ENCODE measurements around the gene APLP2. TPM values are rescaled to one million over a fixed set of nuclear protein-coding genes. Genes with fewer than 3 reads are reported as not detected.
A peak's percentile ranks its signal among the peaks of the same experiment; 100 is the strongest.

The APLP2 gene
- polyA plus RNA-seq, 4 donors, result 72.7 to 482 (median 138) TPM

DNA sequence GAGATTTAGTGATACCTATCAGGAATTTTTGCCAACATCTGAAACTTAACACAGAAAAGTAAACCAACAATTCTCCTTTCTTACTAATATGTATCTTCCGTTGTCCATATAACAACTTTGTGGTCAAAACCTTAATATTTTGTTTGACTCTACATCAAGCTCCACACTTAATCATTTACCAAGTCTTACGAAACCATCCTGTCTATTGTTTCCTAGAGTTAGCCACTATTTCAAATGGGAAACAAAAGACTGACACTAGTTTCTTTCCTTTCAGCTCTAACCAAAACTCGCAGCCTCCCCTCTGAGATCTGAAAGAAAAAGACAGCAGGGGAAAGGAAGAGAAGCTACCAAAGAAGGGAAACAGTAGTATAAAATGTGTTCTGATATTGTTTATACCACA lies 40.6 kb upstream of the APLP2 start:
- FAIRE-seq (no peak), DNase-seq (peak in 1 of 2 donors; percentile 22)
- Histone ChIP-seq H3K4me3 (ENCODE audit: low read depth in 1 of 3, low read length in 3 of 3) (no peak overlapping the region), H3K27me3 (ENCODE audit: control insufficient read depth in 3 of 3, insufficient read depth in 3 of 3, low read length in 3 of 3) (no peaks in the 10 kb centered on the region), H3K27ac (ENCODE audit: low read depth in 1 of 3, low read length in 2 of 3) (no peak overlapping the region), H3K4me1 (ENCODE audit: control insufficient read depth in 3 of 3, insufficient read depth in 2 of 3, low read depth in 1 of 3, low read length in 2 of 3) (no peaks in the 10 kb centered on the region), H3K36me3 (ENCODE audit: control insufficient read depth in 3 of 3, insufficient read depth in 2 of 3, low read depth in 1 of 3, low read length in 3 of 3) (no peaks in the 10 kb centered on the region), H3K9me3 (ENCODE audit: control insufficient read depth in 2 of 2, insufficient read depth in 1 of 2, low read depth in 1 of 2, low read length in 1 of 2) (no peaks in the 10 kb centered on the region)
- 66 to 78% (median 77%) methylated on average over 3 of the region's 3 CpGs for WGBS, 3 donors

DNA sequence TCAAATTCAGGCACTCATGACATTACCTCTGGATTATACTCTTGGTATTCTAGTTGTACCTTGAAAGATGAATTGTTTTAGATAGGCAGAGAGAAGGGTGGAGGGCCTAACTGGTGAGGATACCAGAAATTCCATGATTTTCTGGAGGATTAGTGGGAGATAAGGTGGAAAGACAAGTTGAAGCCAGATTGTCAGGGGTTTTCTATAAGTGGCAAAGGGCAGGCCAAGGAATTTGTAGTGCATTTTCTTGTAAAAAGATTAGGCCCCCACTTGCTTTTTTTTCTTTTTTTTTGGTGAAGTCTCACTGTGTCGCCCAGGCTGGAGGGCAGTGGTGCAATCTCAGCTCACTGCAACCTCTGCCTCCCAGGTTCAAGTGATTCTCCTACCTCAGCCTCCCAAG lies 38.6 kb upstream of the APLP2 start:
- Histone ChIP-seq H3K27me3 (ENCODE audit: control insufficient read depth in 3 of 3, insufficient read depth in 3 of 3, low read length in 3 of 3) (no peaks in the 10 kb centered on the region), H3K4me1 (ENCODE audit: control insufficient read depth in 3 of 3, insufficient read depth in 2 of 3, low read depth in 1 of 3, low read length in 2 of 3) (no peaks in the 10 kb centered on the region), H3K4me3 (ENCODE audit: low read depth in 1 of 3, low read length in 3 of 3) (no peak overlapping the region), H3K9me3 (ENCODE audit: control insufficient read depth in 2 of 2, insufficient read depth in 1 of 2, low read depth in 1 of 2, low read length in 1 of 2) (no peaks in the 10 kb centered on the region), H3K36me3 (ENCODE audit: control insufficient read depth in 3 of 3, insufficient read depth in 2 of 3, low read depth in 1 of 3, low read length in 3 of 3) (no peaks in the 10 kb centered on the region), H3K27ac (ENCODE audit: low read depth in 1 of 3, low read length in 2 of 3) (no peak overlapping the region)
- WGBS, 3 donors, result 80 to 94% (median 90%) methylated on average over 1 of the region's 1 CpG
- DNase-seq (no peak), FAIRE-seq (no peak)

DNA sequence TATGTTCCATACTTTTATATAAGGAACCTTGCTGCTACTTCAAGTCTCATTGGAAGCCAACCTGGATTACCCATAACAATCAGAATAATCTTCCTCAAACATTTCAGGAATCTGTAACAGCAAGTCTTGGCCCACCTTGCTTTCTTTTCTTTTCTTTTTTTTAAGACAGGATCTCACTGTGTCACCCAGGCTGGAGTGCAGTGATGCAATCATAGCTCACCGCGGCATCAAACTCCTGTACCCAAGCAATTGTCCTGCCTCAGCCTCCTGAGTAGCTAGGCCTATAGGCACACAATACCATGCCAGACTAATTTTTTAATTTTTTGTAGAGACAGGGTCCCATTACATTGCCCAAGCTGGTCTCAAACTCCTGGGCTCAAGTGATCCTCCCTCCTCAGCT lies 37.7 kb upstream of the APLP2 start:
- Histone ChIP-seq H3K4me3 (ENCODE audit: low read depth in 1 of 3, low read length in 3 of 3) (no peak overlapping the region), H3K4me1 (ENCODE audit: control insufficient read depth in 3 of 3, insufficient read depth in 2 of 3, low read depth in 1 of 3, low read length in 2 of 3) (no peaks in the 10 kb centered on the region), H3K9me3 (ENCODE audit: control insufficient read depth in 2 of 2, insufficient read depth in 1 of 2, low read depth in 1 of 2, low read length in 1 of 2) (no peaks in the 10 kb centered on the region), H3K27ac (ENCODE audit: low read depth in 1 of 3, low read length in 2 of 3) (no peak overlapping the region), H3K36me3 (ENCODE audit: control insufficient read depth in 3 of 3, insufficient read depth in 2 of 3, low read depth in 1 of 3, low read length in 3 of 3) (no peaks in the 10 kb centered on the region), H3K27me3 (ENCODE audit: control insufficient read depth in 3 of 3, insufficient read depth in 3 of 3, low read length in 3 of 3) (no peaks in the 10 kb centered on the region)
- 91 to 94% (median 94%) methylated on average over 2 of the region's 2 CpGs for WGBS, 3 donors
- DNase-seq, result no peak
- FAIRE-seq, result no peak

DNA sequence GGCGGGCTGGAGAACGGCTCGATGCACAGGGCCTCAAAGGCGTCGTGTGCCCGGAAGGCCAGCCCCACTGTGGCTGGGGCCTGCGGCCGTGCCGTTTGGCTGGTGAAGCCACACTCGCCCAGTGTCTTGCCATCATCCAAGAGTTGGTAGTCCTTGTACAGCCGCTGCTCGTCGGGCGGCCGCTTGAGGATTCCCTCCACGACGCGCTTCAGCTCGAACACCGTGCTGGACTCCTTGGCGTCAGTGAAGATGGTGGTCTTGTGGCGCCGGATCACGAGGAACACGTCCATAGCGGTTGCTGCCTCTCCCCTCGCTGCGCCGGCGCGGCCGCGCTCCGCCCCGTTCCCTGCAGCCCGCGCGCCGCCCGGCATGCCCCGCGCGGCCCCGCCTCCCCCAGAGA lies 36.8 kb upstream of the APLP2 start:
- 91 to 94% (median 93%) methylated on average over 44 of the region's 44 CpGs for WGBS, 3 donors
- H3K27me3 ChIP-seq (ENCODE audit: control insufficient read depth in 3 of 3, insufficient read depth in 3 of 3, low read length in 3 of 3), result no peaks in the 10 kb centered on the region
- no peaks in the 10 kb centered on the region for H3K9me3 ChIP-seq (ENCODE audit: control insufficient read depth in 2 of 2, insufficient read depth in 1 of 2, low read depth in 1 of 2, low read length in 1 of 2)
- DNase-seq (no peak), FAIRE-seq (no peak)
- no peak overlapping the region for H3K27ac ChIP-seq (ENCODE audit: low read depth in 1 of 3, low read length in 2 of 3)
- no peak overlapping the region for H3K4me3 ChIP-seq (ENCODE audit: low read depth in 1 of 3, low read length in 3 of 3)
- no peaks in the 10 kb centered on the region for H3K36me3 ChIP-seq (ENCODE audit: control insufficient read depth in 3 of 3, insufficient read depth in 2 of 3, low read depth in 1 of 3, low read length in 3 of 3)
- no peaks in the 10 kb centered on the region for H3K4me1 ChIP-seq (ENCODE audit: control insufficient read depth in 3 of 3, insufficient read depth in 2 of 3, low read depth in 1 of 3, low read length in 2 of 3)

DNA sequence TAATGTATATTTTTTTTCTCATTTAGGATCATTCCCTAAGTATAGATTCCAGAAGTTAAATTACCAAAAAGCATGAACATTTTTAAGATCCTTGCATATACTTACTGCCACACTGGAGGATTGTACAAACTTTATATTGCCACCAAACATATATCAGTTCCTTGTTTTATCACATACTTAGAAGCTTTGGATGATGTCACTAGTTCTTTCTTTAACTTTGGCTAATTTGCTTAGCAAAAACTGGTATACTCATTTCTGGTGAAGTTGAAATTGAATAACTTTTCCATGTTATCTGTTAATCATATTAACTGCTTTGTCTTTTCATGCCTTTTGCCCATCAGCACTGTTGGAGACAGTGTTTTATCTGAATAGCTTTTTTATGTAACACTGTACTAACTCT lies 35.5 kb upstream of the APLP2 start:
- Histone ChIP-seq H3K27me3 (ENCODE audit: control insufficient read depth in 3 of 3, insufficient read depth in 3 of 3, low read length in 3 of 3) (no peaks in the 10 kb centered on the region), H3K9me3 (ENCODE audit: control insufficient read depth in 2 of 2, insufficient read depth in 1 of 2, low read depth in 1 of 2, low read length in 1 of 2) (no peaks in the 10 kb centered on the region), H3K4me3 (ENCODE audit: low read depth in 1 of 3, low read length in 3 of 3) (no peak overlapping the region), H3K36me3 (ENCODE audit: control insufficient read depth in 3 of 3, insufficient read depth in 2 of 3, low read depth in 1 of 3, low read length in 3 of 3) (no peaks in the 10 kb centered on the region), H3K4me1 (ENCODE audit: control insufficient read depth in 3 of 3, insufficient read depth in 2 of 3, low read depth in 1 of 3, low read length in 2 of 3) (no peaks in the 10 kb centered on the region), H3K27ac (ENCODE audit: low read depth in 1 of 3, low read length in 2 of 3) (no peak overlapping the region)
- DNase-seq, result no peak
- no peak for FAIRE-seq

DNA sequence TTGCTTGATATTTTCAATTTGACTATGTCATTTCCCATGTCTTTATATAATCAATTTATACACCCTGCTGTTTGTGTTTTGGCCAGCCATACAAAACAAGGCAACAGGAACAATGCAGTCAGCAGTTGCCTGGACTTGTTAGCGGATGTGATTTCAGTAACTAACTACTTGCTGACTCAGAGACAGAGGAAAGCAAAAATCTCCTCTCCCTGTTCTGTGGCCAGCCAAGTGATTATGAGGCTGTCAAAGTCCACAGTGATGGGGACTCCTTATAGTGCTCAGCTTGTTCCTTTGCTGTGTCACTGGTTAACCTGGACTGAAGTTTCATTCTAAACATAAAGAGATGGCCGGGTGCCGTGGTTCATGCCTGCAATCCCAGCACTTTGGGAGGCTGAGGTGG lies 32.6 kb upstream of the APLP2 start:
- no peaks in the 10 kb centered on the region for H3K27me3 ChIP-seq (ENCODE audit: control insufficient read depth in 3 of 3, insufficient read depth in 3 of 3, low read length in 3 of 3)
- H3K27ac ChIP-seq (ENCODE audit: low read depth in 1 of 3, low read length in 2 of 3), result peak overlapping the region in 1 of 3 donors; percentile 25
- H3K4me3 ChIP-seq (ENCODE audit: low read depth in 1 of 3, low read length in 3 of 3), result no peak overlapping the region
- 10 to 57% (median 29%) methylated on average over 3 of the region's 3 CpGs for WGBS, 3 donors
- DNase-seq, result peak; percentile 86 to 96
- no peaks in the 10 kb centered on the region for H3K9me3 ChIP-seq (ENCODE audit: control insufficient read depth in 2 of 2, insufficient read depth in 1 of 2, low read depth in 1 of 2, low read length in 1 of 2)
- H3K36me3 ChIP-seq (ENCODE audit: control insufficient read depth in 3 of 3, insufficient read depth in 2 of 3, low read depth in 1 of 3, low read length in 3 of 3), result no peaks in the 10 kb centered on the region
- H3K4me1 ChIP-seq (ENCODE audit: control insufficient read depth in 3 of 3, insufficient read depth in 2 of 3, low read depth in 1 of 3, low read length in 2 of 3), result no peaks in the 10 kb centered on the region
- FAIRE-seq, result no peak

DNA sequence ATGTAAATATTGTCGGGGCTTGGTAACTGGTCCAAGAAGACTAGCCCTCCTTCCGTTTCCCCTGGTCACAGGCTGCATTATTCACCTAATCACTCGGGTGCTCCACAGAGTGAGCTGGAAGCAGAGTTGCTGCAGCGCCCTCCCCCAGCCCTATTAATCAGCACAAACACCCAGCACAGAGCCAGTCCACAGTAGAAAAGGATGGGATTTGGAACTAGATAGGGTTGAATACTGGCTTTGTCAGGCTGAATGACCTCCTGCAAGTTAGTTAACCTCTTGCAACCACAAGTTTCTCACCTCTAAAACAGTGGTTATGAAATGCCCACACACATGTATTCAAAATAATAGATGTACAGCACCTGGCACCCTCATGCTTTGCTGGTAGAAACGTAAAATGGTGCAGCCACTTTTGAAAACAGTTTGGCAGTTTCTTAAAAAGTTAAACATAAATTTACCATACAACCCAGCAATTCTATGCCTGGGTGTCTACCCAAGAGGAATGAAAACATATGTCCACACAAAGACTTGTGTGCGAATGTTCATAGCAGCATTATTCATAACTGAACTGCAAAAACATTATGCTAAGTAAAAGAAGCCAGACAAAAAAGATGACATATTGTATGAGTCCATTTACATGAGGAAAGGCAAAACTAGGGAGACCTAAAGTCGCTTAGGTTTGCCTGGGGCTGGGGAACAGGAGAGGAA lies 31.7 kb upstream of the APLP2 start:
- no peaks in the 10 kb centered on the region for H3K27me3 ChIP-seq (ENCODE audit: control insufficient read depth in 3 of 3, insufficient read depth in 3 of 3, low read length in 3 of 3)
- FAIRE-seq (no peak), DNase-seq (no peak)
- 54 to 69% (median 57%) methylated on average over 7 of the region's 7 CpGs for WGBS, 3 donors
- no peaks in the 10 kb centered on the region for H3K4me1 ChIP-seq (ENCODE audit: control insufficient read depth in 3 of 3, insufficient read depth in 2 of 3, low read depth in 1 of 3, low read length in 2 of 3)
- H3K36me3 ChIP-seq (ENCODE audit: control insufficient read depth in 3 of 3, insufficient read depth in 2 of 3, low read depth in 1 of 3, low read length in 3 of 3), result no peaks in the 10 kb centered on the region
- H3K27ac ChIP-seq (ENCODE audit: low read depth in 1 of 3, low read length in 2 of 3), result no peak overlapping the region
- no peak overlapping the region for H3K4me3 ChIP-seq (ENCODE audit: low read depth in 1 of 3, low read length in 3 of 3)
- no peaks in the 10 kb centered on the region for H3K9me3 ChIP-seq (ENCODE audit: control insufficient read depth in 2 of 2, insufficient read depth in 1 of 2, low read depth in 1 of 2, low read length in 1 of 2)

DNA sequence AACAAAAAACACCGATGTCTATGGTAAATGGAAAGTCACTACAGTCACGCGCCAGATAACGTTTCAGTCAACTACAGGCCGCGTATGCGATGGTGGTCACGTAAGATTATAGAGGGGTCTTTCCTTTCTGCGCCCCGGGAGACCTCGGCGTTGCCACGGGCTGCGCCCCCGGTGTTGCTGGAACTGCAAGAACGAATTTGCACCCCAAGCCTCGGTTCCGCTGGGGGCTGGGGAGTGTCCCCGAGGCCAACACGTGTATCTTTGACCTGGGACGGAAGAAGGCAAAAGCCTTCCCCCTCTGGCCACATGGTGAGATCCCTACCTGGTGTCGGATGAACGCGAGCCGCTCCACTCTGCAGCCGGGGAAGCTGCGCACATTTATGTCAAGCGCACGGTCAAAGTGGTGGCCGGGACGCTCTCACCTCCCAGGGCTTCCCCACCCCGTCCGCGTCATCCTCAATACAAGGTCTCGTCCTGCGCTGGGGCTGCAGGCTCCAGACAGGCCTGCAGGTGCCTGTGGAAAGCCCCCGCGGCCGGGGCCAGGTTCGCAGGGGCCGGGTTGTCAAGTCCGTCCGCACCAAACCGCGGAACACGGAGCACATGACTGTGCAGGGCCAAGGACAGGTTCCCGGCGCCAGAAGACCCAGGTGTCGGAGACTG lies 29.3 kb upstream of the APLP2 start:
- WGBS, 3 donors, result 93 to 95% (median 94%) methylated on average over 47 to 49 of the region's 49 CpGs
- H3K27me3 ChIP-seq (ENCODE audit: control insufficient read depth in 3 of 3, insufficient read depth in 3 of 3, low read length in 3 of 3), result no peaks in the 10 kb centered on the region
- no peaks in the 10 kb centered on the region for H3K36me3 ChIP-seq (ENCODE audit: control insufficient read depth in 3 of 3, insufficient read depth in 2 of 3, low read depth in 1 of 3, low read length in 3 of 3)
- H3K4me1 ChIP-seq (ENCODE audit: control insufficient read depth in 3 of 3, insufficient read depth in 2 of 3, low read depth in 1 of 3, low read length in 2 of 3), result no peaks in the 10 kb centered on the region
- no peak overlapping the region for H3K4me3 ChIP-seq (ENCODE audit: low read depth in 1 of 3, low read length in 3 of 3)
- FAIRE-seq (no peak), DNase-seq (no peak)
- H3K9me3 ChIP-seq (ENCODE audit: control insufficient read depth in 2 of 2, insufficient read depth in 1 of 2, low read depth in 1 of 2, low read length in 1 of 2), result no peaks in the 10 kb centered on the region
- no peak overlapping the region for H3K27ac ChIP-seq (ENCODE audit: low read depth in 1 of 3, low read length in 2 of 3)

Measured in small intestine (tissue), 7 donors.